OCI-LY1 (cell line): ENCODE measurements around the gene TLE5.

ENCODE experiments used
- H2AFZ ChIP-seq: fragments of 200-600 bp; sonication (generic), shearing (Covaris generic); 2 replicates; pipeline ENCODE4 v1.6.0; 2014; ENCODE audit warnings: antibody characterized with exemption, mild to moderate bottlenecking, low read length
- H3F3A ChIP-seq: fragments of 200-600 bp; sonication (generic), shearing (Covaris generic); 2 replicates; pipeline ENCODE4 v1.6.0; 2014; ENCODE audit warnings: mild to moderate bottlenecking, antibody characterized with exemption, low read length, moderate library complexity; ENCODE audit not compliant: insufficient read depth
- H3K27ac ChIP-seq: fragments of 200-600 bp; sonication (generic); 2 replicates; pipeline ENCODE4 v1.5.1; 2014; ENCODE audit warnings: low read length, mixed run types, mild to moderate bottlenecking, low read depth; ENCODE audit not compliant: poor library complexity, severe bottlenecking
- H3K27me3 ChIP-seq: fragments of 200-600 bp; sonication (generic); 2 replicates; pipeline ENCODE4 v1.6.0; 2014; ENCODE audit warnings: antibody characterized with exemption, mild to moderate bottlenecking, low read length, moderate library complexity; ENCODE audit not compliant: insufficient read depth
- H3K36me3 ChIP-seq: fragments of 200-600 bp; sonication (generic); 2 replicates; pipeline ENCODE4 v1.6.1; 2014; ENCODE audit warnings: mild to moderate bottlenecking, antibody characterized with exemption, low read length, moderate library complexity, mixed read lengths; ENCODE audit not compliant: insufficient read depth
- H3K4me1 ChIP-seq: fragments of 200-600 bp; sonication (generic); 2 replicates; pipeline ENCODE4 v1.5.1; 2014; ENCODE audit warnings: mild to moderate bottlenecking, low read length, moderate library complexity; ENCODE audit not compliant: insufficient read depth, severe bottlenecking
- H3K4me2 ChIP-seq: fragments of 200-600 bp; sonication (generic), shearing (Covaris generic); 2 replicates; pipeline ENCODE4 v1.6.1; 2014; ENCODE audit warnings: low read length
- H3K4me3 ChIP-seq: fragments of 200-600 bp; sonication (generic); 2 replicates; pipeline ENCODE4 v1.5.1; 2014; ENCODE audit warnings: low read length, low read depth, mild to moderate bottlenecking, mixed read lengths; ENCODE audit not compliant: poor library complexity, severe bottlenecking
- H3K79me2 ChIP-seq: fragments of 200-600 bp; shearing (Covaris generic); 2 replicates; pipeline ENCODE4 v1.6.1; 2016; ENCODE audit warnings: mixed run types, low read length, mixed read lengths; ENCODE audit not compliant: insufficient read depth
- H3K9ac ChIP-seq: fragments of 200-600 bp; sonication (generic), shearing (Covaris generic); 2 replicates; pipeline ENCODE4 v1.6.1; 2014; ENCODE audit warnings: mild to moderate bottlenecking, low read length, mixed read lengths
- H3K9me2 ChIP-seq: fragments of 200-600 bp; sonication (generic), shearing (Covaris generic); 2 replicates; pipeline ENCODE4 v1.6.1; 2014; ENCODE audit warnings: low read depth, mild to moderate bottlenecking, low read length, mixed read lengths
- H3K9me3 ChIP-seq: fragments of 200-600 bp; shearing (Covaris generic); 2 replicates; pipeline ENCODE4 v1.6.1; 2014; ENCODE audit warnings: low read length, mixed read lengths
- H4K20me1 ChIP-seq: fragments of 200-600 bp; sonication (generic), shearing (Covaris generic); 2 replicates; pipeline ENCODE4 v1.6.0; 2016; ENCODE audit warnings: mild to moderate bottlenecking, low read length; ENCODE audit not compliant: insufficient read depth
- EZH2 ChIP-seq: fragments of 200-600 bp; sonication (generic), shearing (Covaris generic); IDR thresholded peaks from 2 replicates; pipeline ENCODE4 v1.8.0; 2017; ENCODE audit warnings: borderline replicate concordance, mixed run types, mild to moderate bottlenecking, antibody characterized with exemption, low read length, moderate library complexity, mixed read lengths
- TF ChIP-seq, protein P1 (sequence below): fragments of 200-600 bp; sonication (generic), shearing (Covaris generic); IDR thresholded peaks from 2 replicates; pipeline ENCODE4 v1.5.1; 2017; ENCODE audit warnings: mild to moderate bottlenecking, antibody characterized with exemption, low read length, moderate library complexity, mixed read lengths

The TLE5 gene

DNA sequence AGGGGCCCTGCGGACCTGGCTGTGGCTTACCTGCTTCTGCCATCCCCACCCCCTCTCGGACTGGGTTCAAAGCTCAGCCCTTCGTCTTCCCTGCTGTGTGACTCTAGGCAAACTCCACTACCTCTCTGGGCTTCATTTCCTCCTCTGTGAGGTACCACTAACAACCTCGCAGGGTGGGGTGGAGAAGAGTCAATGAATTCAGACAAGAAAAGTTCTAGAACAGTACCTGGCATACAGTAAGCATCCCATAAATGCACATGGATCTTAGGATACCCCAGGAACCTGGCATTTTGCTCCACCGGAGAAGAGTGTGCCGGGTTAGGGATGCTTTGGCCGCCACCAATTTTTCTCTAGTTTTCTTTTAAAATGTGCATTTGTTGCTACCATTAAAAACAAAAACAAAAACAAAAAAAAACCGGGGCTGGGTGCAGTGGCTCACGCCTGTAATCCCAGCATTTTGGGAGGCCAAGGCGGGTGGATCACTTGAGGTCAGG lies 3.4 kb downstream of the TLE5 start:
- no peak overlapping the region for H3K4me2 ChIP-seq
- no peak for TF ChIP-seq EZH2
- TF ChIP-seq, protein P1, sequence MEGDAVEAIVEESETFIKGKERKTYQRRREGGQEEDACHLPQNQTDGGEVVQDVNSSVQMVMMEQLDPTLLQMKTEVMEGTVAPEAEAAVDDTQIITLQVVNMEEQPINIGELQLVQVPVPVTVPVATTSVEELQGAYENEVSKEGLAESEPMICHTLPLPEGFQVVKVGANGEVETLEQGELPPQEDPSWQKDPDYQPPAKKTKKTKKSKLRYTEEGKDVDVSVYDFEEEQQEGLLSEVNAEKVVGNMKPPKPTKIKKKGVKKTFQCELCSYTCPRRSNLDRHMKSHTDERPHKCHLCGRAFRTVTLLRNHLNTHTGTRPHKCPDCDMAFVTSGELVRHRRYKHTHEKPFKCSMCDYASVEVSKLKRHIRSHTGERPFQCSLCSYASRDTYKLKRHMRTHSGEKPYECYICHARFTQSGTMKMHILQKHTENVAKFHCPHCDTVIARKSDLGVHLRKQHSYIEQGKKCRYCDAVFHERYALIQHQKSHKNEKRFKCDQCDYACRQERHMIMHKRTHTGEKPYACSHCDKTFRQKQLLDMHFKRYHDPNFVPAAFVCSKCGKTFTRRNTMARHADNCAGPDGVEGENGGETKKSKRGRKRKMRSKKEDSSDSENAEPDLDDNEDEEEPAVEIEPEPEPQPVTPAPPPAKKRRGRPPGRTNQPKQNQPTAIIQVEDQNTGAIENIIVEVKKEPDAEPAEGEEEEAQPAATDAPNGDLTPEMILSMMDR = no peak
- no peak overlapping the region for H2AFZ ChIP-seq
- H3K9ac ChIP-seq = no peak overlapping the region
- no peaks in the 10 kb centered on the region for H3K79me2 ChIP-seq
- no peaks in the 10 kb centered on the region for H3K9me2 ChIP-seq
- H4K20me1 ChIP-seq = no peaks in the 10 kb centered on the region
- peaks cover 7% of the 10 kb centered on the region for H3K4me1 ChIP-seq
- no peaks in the 10 kb centered on the region for H3K9me3 ChIP-seq
- H3K27ac ChIP-seq = no peak overlapping the region
- no peaks in the 10 kb centered on the region for H3K27me3 ChIP-seq
- peaks cover 5% of the 10 kb centered on the region for H3F3A ChIP-seq
- no peak overlapping the region for H3K4me3 ChIP-seq
- peaks cover 53% of the 10 kb centered on the region for H3K36me3 ChIP-seq

DNA sequence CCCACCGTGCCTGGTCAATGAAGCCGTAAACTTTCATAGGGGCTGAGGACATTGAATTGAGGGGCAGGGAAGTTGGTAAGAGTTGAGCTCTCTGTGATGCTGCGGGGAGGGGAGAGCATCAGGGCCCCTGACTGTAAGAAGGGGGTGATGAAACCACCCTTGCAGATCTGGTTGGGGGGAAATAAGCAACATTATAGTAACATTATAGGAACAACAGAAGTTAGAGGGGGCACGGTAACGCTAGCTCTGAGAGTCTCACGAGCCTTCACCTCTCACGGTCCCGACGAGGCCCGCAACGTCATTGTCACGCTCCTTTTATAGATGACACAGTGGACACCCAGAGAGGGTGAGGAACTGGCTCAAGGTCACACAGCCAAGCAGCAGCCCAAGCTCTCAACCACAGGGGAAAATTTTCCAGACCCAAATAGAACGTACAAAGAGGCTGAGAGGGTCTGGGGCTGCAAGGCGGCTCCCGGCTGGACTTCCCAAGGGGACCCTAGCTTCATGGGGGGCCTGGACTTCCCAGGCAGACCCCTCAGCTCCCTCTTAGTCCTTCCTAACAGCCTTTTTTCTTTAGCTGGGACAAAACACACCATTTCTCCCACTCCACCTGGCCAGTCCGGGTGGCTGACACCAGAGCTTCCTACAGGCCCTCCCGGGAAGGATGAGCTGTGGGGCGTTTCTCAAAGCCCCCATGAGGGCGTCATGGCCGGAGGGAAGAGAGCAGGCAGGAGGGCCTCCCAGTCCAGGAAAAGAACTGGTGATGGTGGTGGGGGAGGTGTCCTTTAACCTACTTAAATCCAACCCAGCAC lies 4.1 kb downstream of the TLE5 start:
- Histone ChIP-seq H3K4me2 (no peak overlapping the region), H3K9ac (no peak overlapping the region), H3K9me3 (no peaks in the 10 kb centered on the region), H3K4me3 (no peak overlapping the region), H3F3A (peaks cover 5% of the 10 kb centered on the region), H3K4me1 (peaks cover 7% of the 10 kb centered on the region), H3K36me3 (peaks cover 59% of the 10 kb centered on the region), H3K27ac (no peak overlapping the region), H2AFZ (no peak overlapping the region), H3K79me2 (no peaks in the 10 kb centered on the region), H4K20me1 (no peaks in the 10 kb centered on the region), H3K27me3 (no peaks in the 10 kb centered on the region), H3K9me2 (no peaks in the 10 kb centered on the region)
- no peak for TF ChIP-seq EZH2
- TF ChIP-seq, protein P1 = no peak

DNA sequence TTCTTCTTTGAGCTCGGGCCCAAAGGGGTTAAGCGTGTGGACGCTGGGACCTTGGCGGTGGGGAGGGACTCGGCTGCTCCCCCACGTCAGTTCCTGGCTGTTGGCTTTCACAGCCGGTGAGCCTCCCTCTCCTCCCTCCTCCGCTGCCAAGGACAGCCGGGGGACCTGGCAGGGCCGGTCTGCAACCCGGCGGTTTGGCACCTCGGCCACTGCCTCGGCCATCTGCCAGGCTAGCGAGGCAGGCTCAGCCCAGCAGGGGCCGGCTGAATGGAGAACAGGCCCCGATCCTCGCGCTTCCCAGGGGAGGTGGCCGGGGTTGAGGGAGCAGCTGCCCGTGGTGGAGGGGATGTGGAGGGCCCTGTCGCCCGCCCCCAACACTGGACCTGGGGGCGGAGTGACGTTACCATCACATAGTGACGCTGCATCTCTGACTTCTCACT lies 5.0 kb downstream of the TLE5 start:
- Histone ChIP-seq H3K27ac (no peak overlapping the region), H3K27me3 (no peaks in the 10 kb centered on the region), H3K9me2 (no peaks in the 10 kb centered on the region), H3K4me2 (no peak overlapping the region), H3K9me3 (no peaks in the 10 kb centered on the region), H2AFZ (no peak overlapping the region), H3K9ac (no peak overlapping the region), H3K79me2 (no peaks in the 10 kb centered on the region), H3K36me3 (peaks cover 62% of the 10 kb centered on the region), H3K4me1 (peaks cover 7% of the 10 kb centered on the region), H3K4me3 (no peak overlapping the region), H4K20me1 (no peaks in the 10 kb centered on the region), H3F3A (peaks cover 5% of the 10 kb centered on the region)
- TF ChIP-seq EZH2 = no peak
- TF ChIP-seq, protein P1 = no peak
